ENCODE measurements around the gene AUTS2.

The AUTS2 gene

GRCh38 chr7:69608878-69609277 is 10.6 kb downstream of the AUTS2 start:
- Histone ChIP-seq H3K4me1 (ENCODE audit: control insufficient read depth in 2 of 2, insufficient read depth in 2 of 2, low read length in 2 of 2) (no peaks in the 10 kb centered on the region), H3K9ac (ENCODE audit: low read depth in 1 of 2, low read length in 2 of 2) (no peak overlapping the region), H3K36me3 (ENCODE audit: control insufficient read depth in 2 of 2, insufficient read depth in 2 of 2, low read length in 2 of 2) (no peaks in the 10 kb centered on the region), H3K4me3 (ENCODE audit: low read length in 2 of 2) (no peak overlapping the region), H3K27me3 (ENCODE audit: control insufficient read depth in 2 of 2, insufficient read depth in 2 of 2, low read length in 2 of 2) (no peaks in the 10 kb centered on the region), H3K27ac (ENCODE audit: low read depth in 2 of 2, low read length in 2 of 2) (no peak overlapping the region), H3K9me3 (ENCODE audit: control insufficient read depth in 2 of 2, low read length in 2 of 2) (no peaks in the 10 kb centered on the region)

- H3K27me3 ChIP-seq (ENCODE audit: control insufficient read depth in 2 of 2, insufficient read depth in 2 of 2, low read length in 2 of 2): no peaks in the 10 kb centered on the region
- no peaks in the 10 kb centered on the region for H3K4me1 ChIP-seq (ENCODE audit: control insufficient read depth in 2 of 2, insufficient read depth in 2 of 2, low read length in 2 of 2)
- H3K36me3 ChIP-seq (ENCODE audit: control insufficient read depth in 2 of 2, insufficient read depth in 2 of 2, low read length in 2 of 2): no peaks in the 10 kb centered on the region
- no peaks in the 10 kb centered on the region for H3K9me3 ChIP-seq (ENCODE audit: control insufficient read depth in 2 of 2, low read length in 2 of 2)
- H3K4me3 ChIP-seq (ENCODE audit: low read length in 2 of 2): no peak overlapping the region
- no peak overlapping the region for H3K27ac ChIP-seq (ENCODE audit: low read depth in 2 of 2, low read length in 2 of 2)
- no peak overlapping the region for H3K9ac ChIP-seq (ENCODE audit: low read depth in 1 of 2, low read length in 2 of 2)
Measured at GRCh38 chr7:69609541-69610373, 11.5 kb downstream of the AUTS2 start.

GRCh38 chr7:69610374-69611084 is 12.3 kb downstream of the AUTS2 start:
- no peaks in the 10 kb centered on the region for H3K4me1 ChIP-seq (ENCODE audit: control insufficient read depth in 2 of 2, insufficient read depth in 2 of 2, low read length in 2 of 2)
- no peak overlapping the region for H3K9ac ChIP-seq (ENCODE audit: low read depth in 1 of 2, low read length in 2 of 2)
- H3K4me3 ChIP-seq (ENCODE audit: low read length in 2 of 2): no peak overlapping the region
- H3K27me3 ChIP-seq (ENCODE audit: control insufficient read depth in 2 of 2, insufficient read depth in 2 of 2, low read length in 2 of 2): no peaks in the 10 kb centered on the region
- H3K36me3 ChIP-seq (ENCODE audit: control insufficient read depth in 2 of 2, insufficient read depth in 2 of 2, low read length in 2 of 2): no peaks in the 10 kb centered on the region
- H3K9me3 ChIP-seq (ENCODE audit: control insufficient read depth in 2 of 2, low read length in 2 of 2): no peaks in the 10 kb centered on the region
- H3K27ac ChIP-seq (ENCODE audit: low read depth in 2 of 2, low read length in 2 of 2): no peak overlapping the region

GRCh38 chr7:69612981-69613380 is 14.7 kb downstream of the AUTS2 start:
- Histone ChIP-seq H3K4me3 (ENCODE audit: low read length in 2 of 2) (no peak overlapping the region), H3K27ac (ENCODE audit: low read depth in 2 of 2, low read length in 2 of 2) (no peak overlapping the region), H3K9me3 (ENCODE audit: control insufficient read depth in 2 of 2, low read length in 2 of 2) (no peaks in the 10 kb centered on the region), H3K36me3 (ENCODE audit: control insufficient read depth in 2 of 2, insufficient read depth in 2 of 2, low read length in 2 of 2) (no peaks in the 10 kb centered on the region), H3K27me3 (ENCODE audit: control insufficient read depth in 2 of 2, insufficient read depth in 2 of 2, low read length in 2 of 2) (no peaks in the 10 kb centered on the region), H3K9ac (ENCODE audit: low read depth in 1 of 2, low read length in 2 of 2) (no peak overlapping the region), H3K4me1 (ENCODE audit: control insufficient read depth in 2 of 2, insufficient read depth in 2 of 2, low read length in 2 of 2) (no peaks in the 10 kb centered on the region)

- no peak overlapping the region for H3K9ac ChIP-seq (ENCODE audit: low read depth in 1 of 2, low read length in 2 of 2)
- H3K27me3 ChIP-seq (ENCODE audit: control insufficient read depth in 2 of 2, insufficient read depth in 2 of 2, low read length in 2 of 2): no peaks in the 10 kb centered on the region
- H3K27ac ChIP-seq (ENCODE audit: low read depth in 2 of 2, low read length in 2 of 2): no peak overlapping the region
- H3K9me3 ChIP-seq (ENCODE audit: control insufficient read depth in 2 of 2, low read length in 2 of 2): no peaks in the 10 kb centered on the region
- no peak overlapping the region for H3K4me3 ChIP-seq (ENCODE audit: low read length in 2 of 2)
- no peaks in the 10 kb centered on the region for H3K36me3 ChIP-seq (ENCODE audit: control insufficient read depth in 2 of 2, insufficient read depth in 2 of 2, low read length in 2 of 2)
- no peaks in the 10 kb centered on the region for H3K4me1 ChIP-seq (ENCODE audit: control insufficient read depth in 2 of 2, insufficient read depth in 2 of 2, low read length in 2 of 2)
Measured at GRCh38 chr7:69613846-69614245, 15.6 kb downstream of the AUTS2 start.

GRCh38 chr7:69615685-69616084 is 17.4 kb downstream of the AUTS2 start:
- Histone ChIP-seq H3K36me3 (ENCODE audit: control insufficient read depth in 2 of 2, insufficient read depth in 2 of 2, low read length in 2 of 2) (no peaks in the 10 kb centered on the region), H3K4me1 (ENCODE audit: control insufficient read depth in 2 of 2, insufficient read depth in 2 of 2, low read length in 2 of 2) (no peaks in the 10 kb centered on the region), H3K9me3 (ENCODE audit: control insufficient read depth in 2 of 2, low read length in 2 of 2) (no peaks in the 10 kb centered on the region), H3K27me3 (ENCODE audit: control insufficient read depth in 2 of 2, insufficient read depth in 2 of 2, low read length in 2 of 2) (no peaks in the 10 kb centered on the region), H3K9ac (ENCODE audit: low read depth in 1 of 2, low read length in 2 of 2) (no peak overlapping the region), H3K4me3 (ENCODE audit: low read length in 2 of 2) (no peak overlapping the region), H3K27ac (ENCODE audit: low read depth in 2 of 2, low read length in 2 of 2) (no peak overlapping the region)

- H3K27ac ChIP-seq (ENCODE audit: low read depth in 2 of 2, low read length in 2 of 2): no peak overlapping the region
- no peaks in the 10 kb centered on the region for H3K4me1 ChIP-seq (ENCODE audit: control insufficient read depth in 2 of 2, insufficient read depth in 2 of 2, low read length in 2 of 2)
- H3K36me3 ChIP-seq (ENCODE audit: control insufficient read depth in 2 of 2, insufficient read depth in 2 of 2, low read length in 2 of 2): no peaks in the 10 kb centered on the region
- H3K9ac ChIP-seq (ENCODE audit: low read depth in 1 of 2, low read length in 2 of 2): no peak overlapping the region
- no peaks in the 10 kb centered on the region for H3K27me3 ChIP-seq (ENCODE audit: control insufficient read depth in 2 of 2, insufficient read depth in 2 of 2, low read length in 2 of 2)
- H3K4me3 ChIP-seq (ENCODE audit: low read length in 2 of 2): no peak overlapping the region
- no peaks in the 10 kb centered on the region for H3K9me3 ChIP-seq (ENCODE audit: control insufficient read depth in 2 of 2, low read length in 2 of 2)
Measured at GRCh38 chr7:69617364-69617763, 19.1 kb downstream of the AUTS2 start.

GRCh38 chr7:69619054-69619453 is 20.8 kb downstream of the AUTS2 start:
- Histone ChIP-seq H3K4me1 (ENCODE audit: control insufficient read depth in 2 of 2, insufficient read depth in 2 of 2, low read length in 2 of 2) (no peaks in the 10 kb centered on the region), H3K9me3 (ENCODE audit: control insufficient read depth in 2 of 2, low read length in 2 of 2) (no peaks in the 10 kb centered on the region), H3K4me3 (ENCODE audit: low read length in 2 of 2) (no peak overlapping the region), H3K27ac (ENCODE audit: low read depth in 2 of 2, low read length in 2 of 2) (no peak overlapping the region), H3K36me3 (ENCODE audit: control insufficient read depth in 2 of 2, insufficient read depth in 2 of 2, low read length in 2 of 2) (no peaks in the 10 kb centered on the region), H3K27me3 (ENCODE audit: control insufficient read depth in 2 of 2, insufficient read depth in 2 of 2, low read length in 2 of 2) (no peaks in the 10 kb centered on the region), H3K9ac (ENCODE audit: low read depth in 1 of 2, low read length in 2 of 2) (no peak overlapping the region)

GRCh38 chr7:69619635-69620034 is 21.4 kb downstream of the AUTS2 start:
- Histone ChIP-seq H3K36me3 (ENCODE audit: control insufficient read depth in 2 of 2, insufficient read depth in 2 of 2, low read length in 2 of 2) (no peaks in the 10 kb centered on the region), H3K27me3 (ENCODE audit: control insufficient read depth in 2 of 2, insufficient read depth in 2 of 2, low read length in 2 of 2) (no peaks in the 10 kb centered on the region), H3K9me3 (ENCODE audit: control insufficient read depth in 2 of 2, low read length in 2 of 2) (no peaks in the 10 kb centered on the region), H3K9ac (ENCODE audit: low read depth in 1 of 2, low read length in 2 of 2) (no peak overlapping the region), H3K4me3 (ENCODE audit: low read length in 2 of 2) (no peak overlapping the region), H3K27ac (ENCODE audit: low read depth in 2 of 2, low read length in 2 of 2) (no peak overlapping the region), H3K4me1 (ENCODE audit: control insufficient read depth in 2 of 2, insufficient read depth in 2 of 2, low read length in 2 of 2) (no peaks in the 10 kb centered on the region)

GRCh38 chr7:69620063-69620462 is 21.8 kb downstream of the AUTS2 start:
- no peak overlapping the region for H3K27ac ChIP-seq (ENCODE audit: low read depth in 2 of 2, low read length in 2 of 2)
- no peaks in the 10 kb centered on the region for H3K36me3 ChIP-seq (ENCODE audit: control insufficient read depth in 2 of 2, insufficient read depth in 2 of 2, low read length in 2 of 2)
- H3K9ac ChIP-seq (ENCODE audit: low read depth in 1 of 2, low read length in 2 of 2): no peak overlapping the region

More at GRCh38 chr7:69620063-69620462, 21.8 kb downstream of the AUTS2 start:
- H3K4me3 ChIP-seq (ENCODE audit: low read length in 2 of 2): no peak overlapping the region
- no peaks in the 10 kb centered on the region for H3K27me3 ChIP-seq (ENCODE audit: control insufficient read depth in 2 of 2, insufficient read depth in 2 of 2, low read length in 2 of 2)
- no peaks in the 10 kb centered on the region for H3K4me1 ChIP-seq (ENCODE audit: control insufficient read depth in 2 of 2, insufficient read depth in 2 of 2, low read length in 2 of 2)
- no peaks in the 10 kb centered on the region for H3K9me3 ChIP-seq (ENCODE audit: control insufficient read depth in 2 of 2, low read length in 2 of 2)

Data from mucosa of rectum (tissue), 2 donors.